NCI-H446 treated with DMSO at 0.1 percent for 48 hours (cell line): ENCODE results near the gene SMARCA2.

Experiments used
- DNase-seq: peaks from one replicate; lab custom pipeline; 2025; lab: John Stamatoyannopoulos, UW

SMARCA2 gene

GRCh38 chr9:2015581-2016407 is 647 bp downstream of the SMARCA2 start:
- DNase-seq = no peak

- DNase-seq = peak; percentile 68
Observed at GRCh38 chr9:2016408-2017330, 1.5 kb downstream of the SMARCA2 start.

- DNase-seq = peak; percentile 39
Observed at GRCh38 chr9:2017331-2018161, 2.4 kb downstream of the SMARCA2 start.

- no peak for DNase-seq
Observed at GRCh38 chr9:2018162-2018643, 3.1 kb downstream of the SMARCA2 start.

- no peak for DNase-seq
Observed at GRCh38 chr9:2018764-2019558, 3.8 kb downstream of the SMARCA2 start.

GRCh38 chr9:2019723-2020122 is 4.6 kb downstream of the SMARCA2 start:
- no peak for DNase-seq

- DNase-seq = no peak
Observed at GRCh38 chr9:2021731-2022130, 6.6 kb downstream of the SMARCA2 start.

GRCh38 chr9:2022560-2022959 is 7.4 kb downstream of the SMARCA2 start:
- DNase-seq = no peak

GRCh38 chr9:2023042-2023441 is 7.9 kb downstream of the SMARCA2 start:
- DNase-seq = no peak

- no peak for DNase-seq
Observed at GRCh38 chr9:2023532-2023931, 8.4 kb downstream of the SMARCA2 start.

GRCh38 chr9:2024888-2025782 is 10.0 kb downstream of the SMARCA2 start:
- no peak for DNase-seq

- no peak for DNase-seq
Observed at GRCh38 chr9:2026220-2026997, 11.3 kb downstream of the SMARCA2 start.

GRCh38 chr9:2027543-2028160 is 12.5 kb downstream of the SMARCA2 start:
- no peak for DNase-seq

- DNase-seq = no peak
Observed at GRCh38 chr9:2028888-2029287, 13.7 kb downstream of the SMARCA2 start.

- no peak for DNase-seq
Observed at GRCh38 chr9:2029666-2030170, 14.6 kb downstream of the SMARCA2 start.

- no peak for DNase-seq
Observed at GRCh38 chr9:2032234-2032633, 17.1 kb downstream of the SMARCA2 start.

GRCh38 chr9:2036844-2037243 is 21.7 kb downstream of the SMARCA2 start:
- no peak for DNase-seq
